PC-3 (cell line): ENCODE results near the gene DOCK8. TPM values are rescaled to one million over a fixed set of nuclear protein-coding genes. Genes with fewer than 3 reads are reported as not detected.

Experiments
- ATAC-seq: fragments of 200-7000 bp; cut with Tn5 transposase; 2 replicates; pipeline ENCODE4 v1.9.1; 2020; ENCODE audit warnings: mild to moderate bottlenecking, moderate library complexity
- BruUV-seq: library from RNA; stranded (reverse); fragments of 400-500 nt; replicated peaks from 2 replicates; lab custom pipeline; 2021; lab: Mats Ljungman, UMichigan
- CTCF ChIA-PET: fragments of 300-600 bp; sonication (Branson Sonifier 250); formaldehyde crosslinking; loops from one replicate; lab custom pipeline; 2022; ENCODE audit warnings: antibody characterized with exemption; lab: Charles Lee
- POLR2A ChIA-PET: fragments of 300-600 bp; sonication (Branson Sonifier 250); formaldehyde crosslinking; loops from one replicate; lab custom pipeline; 2022; ENCODE audit warnings: antibody characterized with exemption; ENCODE audit not compliant: unreplicated experiment; lab: Charles Lee
- DNase-seq: peaks from one replicate; pipeline ENCODE4 v3.0.0-alpha.2; 2015
- H2AFZ ChIP-seq: fragments of 300-600 bp; sonication (generic); 2 replicates; pipeline ENCODE4 v1.6.0; 2016; ENCODE audit warnings: antibody characterized with exemption, low read length
- H3F3A ChIP-seq: fragments of 300-600 bp; sonication (generic); one replicate; pipeline ENCODE4 v1.6.0; 2017; ENCODE audit warnings: antibody characterized with exemption, low read length, control low read depth, mild to moderate bottlenecking; ENCODE audit not compliant: unreplicated experiment
- H3K27ac ChIP-seq: fragments of 300-600 bp; sonication (generic); 2 replicates; pipeline ENCODE4 v1.5.1; 2016; ENCODE audit warnings: mild to moderate bottlenecking, low read length
- H3K27me3 ChIP-seq: fragments of 300-600 bp; sonication (generic); 2 replicates; pipeline ENCODE4 v1.6.1; 2016; ENCODE audit warnings: low read length, mixed read lengths
- H3K36me3 ChIP-seq: fragments of 300-600 bp; sonication (generic); 2 replicates; pipeline ENCODE4 v1.6.1; 2016; ENCODE audit warnings: low read depth, mixed run types, low read length, mixed read lengths
- H3K4me1 ChIP-seq: fragments of 300-600 bp; sonication (generic); 2 replicates; pipeline ENCODE4 v1.5.1; 2016; ENCODE audit warnings: low read length; ENCODE audit not compliant: insufficient read depth
- H3K4me2 ChIP-seq: fragments of 300-600 bp; sonication (generic); 2 replicates; pipeline ENCODE4 v1.6.0; 2016; ENCODE audit warnings: low read length
- H3K4me3 ChIP-seq: fragments of 300-600 bp; sonication (generic); 2 replicates; pipeline ENCODE4 v1.5.1; 2016; ENCODE audit warnings: mild to moderate bottlenecking, low read length, mixed read lengths
- H3K79me2 ChIP-seq: fragments of 300-600 bp; sonication (generic); 2 replicates; pipeline ENCODE4 v1.6.1; 2017; ENCODE audit warnings: low read length, mixed read lengths
- H3K9ac ChIP-seq: fragments of 300-600 bp; sonication (generic); 2 replicates; pipeline ENCODE4 v1.6.0; 2016; ENCODE audit warnings: mild to moderate bottlenecking, low read length
- H3K9me2 ChIP-seq: fragments of 300-600 bp; sonication (generic); replicated peaks from 2 replicates; pipeline ENCODE4 v1.6.1; 2016; ENCODE audit warnings: mixed run types, low read length, mixed read lengths
- H3K9me3 ChIP-seq: fragments of 300-600 bp; sonication (generic); 2 replicates; pipeline ENCODE4 v1.6.1; 2016; ENCODE audit warnings: low read length, mixed read lengths
- H4K20me1 ChIP-seq: fragments of 300-600 bp; sonication (generic); 2 replicates; pipeline ENCODE4 v1.6.1; 2016; ENCODE audit warnings: low read length, mixed read lengths
- EZH2 ChIP-seq: fragments of 300-600 bp; sonication (generic); IDR thresholded peaks from one replicate; pipeline ENCODE4 v1.6.1; 2017; ENCODE audit warnings: antibody characterized with exemption, mild to moderate bottlenecking, low read length; ENCODE audit not compliant: unreplicated experiment
- EZH2phosphoT487 ChIP-seq: fragments of 300-600 bp; sonication (generic); IDR thresholded peaks from 2 replicates; pipeline ENCODE4 v1.6.1; 2018; ENCODE audit warnings: mild to moderate bottlenecking, antibody characterized with exemption, low read length, borderline replicate concordance
- intact Hi-C: fragments of 100-400 bp; cut with micrococcal nuclease; formaldehyde crosslinking; loops from 2 replicates; pipeline ENCODE4 v1.9.0; 2023
- total RNA-seq: library from RNA; depleted of rRNA; stranded (reverse); fragments of >200 nt; gene quantifications from 2 replicates; pipeline ENCODE4 v1.2.3, GENCODE V29; 2014
- TF ChIP-seq, protein P1 (sequence below): fragments of 300-600 bp; sonication (generic); conservative IDR thresholded peaks from 2 replicates; pipeline ENCODE4 v1.5.1; 2017; ENCODE audit warnings: antibody characterized with exemption, low read depth, mild to moderate bottlenecking, low read length

DOCK8 gene
- total RNA-seq, 1 experiment from 2014 or later, result 1.9 TPM

DNA sequence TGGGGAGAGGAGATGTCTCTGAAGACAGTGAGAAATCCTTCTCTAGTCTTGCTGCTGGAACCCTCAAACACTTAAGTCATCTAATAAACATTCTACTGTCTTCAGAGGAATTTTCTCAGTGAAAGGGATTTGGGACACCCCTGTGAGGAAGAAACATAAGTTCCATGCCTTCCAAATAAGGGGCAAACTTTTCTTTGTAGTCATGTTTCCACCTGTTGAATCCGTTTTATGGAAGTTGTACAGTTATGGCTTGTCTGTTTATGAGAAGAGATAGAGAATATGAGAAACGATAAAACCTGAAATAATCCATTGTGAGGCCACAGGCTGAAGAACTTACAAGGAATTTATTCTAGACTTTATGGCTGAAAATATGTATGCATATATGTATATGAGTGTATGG is 49.6 kb downstream of the DOCK8 start:
- intact Hi-C loops, result no loop called here
- Histone ChIP-seq H3K4me3 (no peak overlapping the region), H2AFZ (no peak overlapping the region), H4K20me1 (no peaks in the 10 kb centered on the region), H3K9ac (no peak overlapping the region), H3K79me2 (no peaks in the 10 kb centered on the region), H3K9me2 (no peaks in the 10 kb centered on the region), H3K4me1 (no peaks in the 10 kb centered on the region), H3K27ac (no peak overlapping the region), H3F3A (no peaks in the 10 kb centered on the region), H3K27me3 (no peaks in the 10 kb centered on the region), H3K4me2 (no peak overlapping the region), H3K9me3 (no peaks in the 10 kb centered on the region), H3K36me3 (no peaks in the 10 kb centered on the region)
- no TSS peak for BruUV-seq
- DNase-seq (no peak), ATAC-seq (no peak)
- ChIA-PET CTCF (no interaction called here), POLR2A (no interaction called here)
- TF ChIP-seq, protein P1, sequence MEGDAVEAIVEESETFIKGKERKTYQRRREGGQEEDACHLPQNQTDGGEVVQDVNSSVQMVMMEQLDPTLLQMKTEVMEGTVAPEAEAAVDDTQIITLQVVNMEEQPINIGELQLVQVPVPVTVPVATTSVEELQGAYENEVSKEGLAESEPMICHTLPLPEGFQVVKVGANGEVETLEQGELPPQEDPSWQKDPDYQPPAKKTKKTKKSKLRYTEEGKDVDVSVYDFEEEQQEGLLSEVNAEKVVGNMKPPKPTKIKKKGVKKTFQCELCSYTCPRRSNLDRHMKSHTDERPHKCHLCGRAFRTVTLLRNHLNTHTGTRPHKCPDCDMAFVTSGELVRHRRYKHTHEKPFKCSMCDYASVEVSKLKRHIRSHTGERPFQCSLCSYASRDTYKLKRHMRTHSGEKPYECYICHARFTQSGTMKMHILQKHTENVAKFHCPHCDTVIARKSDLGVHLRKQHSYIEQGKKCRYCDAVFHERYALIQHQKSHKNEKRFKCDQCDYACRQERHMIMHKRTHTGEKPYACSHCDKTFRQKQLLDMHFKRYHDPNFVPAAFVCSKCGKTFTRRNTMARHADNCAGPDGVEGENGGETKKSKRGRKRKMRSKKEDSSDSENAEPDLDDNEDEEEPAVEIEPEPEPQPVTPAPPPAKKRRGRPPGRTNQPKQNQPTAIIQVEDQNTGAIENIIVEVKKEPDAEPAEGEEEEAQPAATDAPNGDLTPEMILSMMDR, result no peak
- TF ChIP-seq EZH2phosphoT487, result no peak
- no peak for TF ChIP-seq EZH2

DNA sequence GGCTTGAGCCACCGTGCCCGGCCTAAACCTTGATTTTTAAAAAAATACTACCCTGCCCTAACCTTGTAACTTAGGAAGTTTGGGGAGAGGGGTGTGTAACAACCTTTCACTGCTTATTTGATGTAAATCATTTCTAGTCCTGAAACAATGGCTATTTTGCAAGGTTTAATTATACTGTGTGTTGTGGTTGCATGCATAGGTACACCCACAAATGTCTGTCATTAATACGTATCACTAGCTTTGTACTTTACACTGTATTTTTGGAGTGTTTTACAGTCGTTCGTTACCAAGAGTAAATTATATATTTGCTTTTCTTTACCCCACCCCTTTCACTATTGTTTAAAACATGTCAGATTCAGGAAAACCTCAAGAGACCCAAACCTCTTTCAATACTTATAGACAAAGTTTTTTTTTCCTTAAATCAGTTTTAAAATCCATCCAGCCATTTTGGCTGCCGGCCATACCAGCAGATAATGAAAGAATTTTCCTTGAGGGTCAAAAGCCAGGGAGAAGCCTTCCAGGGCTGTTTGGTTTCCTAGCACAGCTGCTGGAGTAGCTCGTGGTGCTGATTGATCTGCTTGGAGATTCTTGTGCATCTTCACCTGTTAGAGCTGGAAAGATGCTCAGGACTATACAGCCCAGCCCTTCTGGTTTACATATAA is 50.7 kb downstream of the DOCK8 start:
- Histone ChIP-seq H3K27me3 (no peaks in the 10 kb centered on the region), H3K27ac (no peak overlapping the region), H2AFZ (no peak overlapping the region), H3K36me3 (no peaks in the 10 kb centered on the region), H3K4me3 (no peak overlapping the region), H3K4me2 (no peak overlapping the region), H3F3A (no peaks in the 10 kb centered on the region), H3K9me3 (no peaks in the 10 kb centered on the region), H3K9ac (no peak overlapping the region), H3K9me2 (no peaks in the 10 kb centered on the region), H3K4me1 (no peaks in the 10 kb centered on the region), H4K20me1 (no peaks in the 10 kb centered on the region), H3K79me2 (no peaks in the 10 kb centered on the region)
- ATAC-seq (no peak), DNase-seq (no peak)
- BruUV-seq, result no TSS peak
- CTCF ChIA-PET, result no interaction called here
- TF ChIP-seq EZH2 (no peak), EZH2phosphoT487 (no peak)
- TF ChIP-seq, protein P1, result no peak
- POLR2A ChIA-PET, result no interaction called here
- intact Hi-C loops, result no loop called here

GRCh38 chr9:266228-266627 is 51.6 kb downstream of the DOCK8 start:
- no peaks in the 10 kb centered on the region for H4K20me1 ChIP-seq
- no peak overlapping the region for H3K9ac ChIP-seq
- TF ChIP-seq EZH2phosphoT487 (no peak), EZH2 (no peak)
- TF ChIP-seq, protein P1, result no peak
- intact Hi-C loops, result no loop called here
- no peaks in the 10 kb centered on the region for H3K27me3 ChIP-seq
- no peaks in the 10 kb centered on the region for H3K9me2 ChIP-seq
- no peaks in the 10 kb centered on the region for H3K9me3 ChIP-seq
- no peaks in the 10 kb centered on the region for H3K79me2 ChIP-seq
- H3K27ac ChIP-seq, result no peak overlapping the region
- no peaks in the 10 kb centered on the region for H3F3A ChIP-seq
- DNase-seq (no peak), ATAC-seq (no peak)
- no peaks in the 10 kb centered on the region for H3K36me3 ChIP-seq
- no peak overlapping the region for H3K4me2 ChIP-seq
- H3K4me3 ChIP-seq, result no peak overlapping the region
- H3K4me1 ChIP-seq, result no peaks in the 10 kb centered on the region
- ChIA-PET POLR2A (no interaction called here), CTCF (no interaction called here)
- no TSS peak for BruUV-seq
- H2AFZ ChIP-seq, result no peak overlapping the region
